Erythroblast (primary cell): ENCODE measurements around the gene ENDOD1.

ENCODE experiments used
- GATA1 ChIP-seq: IDR thresholded peaks from 2 replicates; pipeline ENCODE4 v1.6.1; 2011; ENCODE audit warnings: low read depth, mild to moderate bottlenecking, control low read depth, low read length, moderate library complexity
- POLR2A ChIP-seq: IDR thresholded peaks from 2 replicates; pipeline ENCODE4 v1.6.1; 2011; ENCODE audit warnings: mild to moderate bottlenecking, low read length

- TF ChIP-seq POLR2A, result no peak
- no peak for TF ChIP-seq GATA1
These were observed 64.9 kb downstream of the ENDOD1 start for GRCh38 chr11:95154514-95154913.
